BLaER1 treated with 17β-estradiol and CSF1 and Interleukin-3, amounts not matched to agents 10 nM and 100 nM (cell line): ENCODE measurements around the gene KLHL25.

ENCODE experiments used
- H3K27ac ChIP-seq, 11 experiments: shearing (Covaris generic); formaldehyde crosslinking; 2 replicates each; pipeline ENCODE4 v1.8.1; 2022
- H3K27me3 ChIP-seq, 11 experiments: shearing (Covaris generic); formaldehyde crosslinking; 2 replicates each; pipeline ENCODE4 v1.8.1; 2022
- H3K36me3 ChIP-seq, 11 experiments: shearing (Covaris generic); formaldehyde crosslinking; 2 replicates each; pipeline ENCODE4 v1.8.1; 2022
- H3K4me1 ChIP-seq, 10 experiments: shearing (Covaris generic); formaldehyde crosslinking; 2 replicates each; pipeline ENCODE4 v1.8.1; 2022
- H3K4me2 ChIP-seq, 11 experiments: shearing (Covaris generic); formaldehyde crosslinking; 2 replicates each; pipeline ENCODE4 v1.8.1; 2022
- H3K4me3 ChIP-seq, 10 experiments: shearing (Covaris generic); formaldehyde crosslinking; 2 replicates each; pipeline ENCODE4 v1.8.1; 2022
- H3K9ac ChIP-seq, 11 experiments: shearing (Covaris generic); formaldehyde crosslinking; 2 replicates each; pipeline ENCODE4 v1.8.1; 2022
- H3K9me3 ChIP-seq, 11 experiments: shearing (Covaris generic); formaldehyde crosslinking; replicated peaks in 1 of 11; 2 replicates each; pipeline ENCODE4 v1.8.1; 2022
- H4K20me1 ChIP-seq, 11 experiments: shearing (Covaris generic); formaldehyde crosslinking; 2 replicates each; pipeline ENCODE4 v1.8.1; 2022
- Cebpa-rat ChIP-seq, 11 experiments: shearing (Covaris generic); IDR thresholded peaks; 2 replicates each; pipeline ENCODE4 v1.8.1; 2022

The KLHL25 gene

GRCh38 chr15:85794598-85795336, at the start of gene KLHL25:
Gene KLHL25 (minus strand): TSS chr15:85794925. CDS start chr15:85769810, 25,115 bp downstream.
- H3K9me3 ChIP-seq, result peaks cover 0 to 8% (median 0%) of the 10 kb centered on the region in 11 experiments; a peak in 3 of 22 replicates
- H3K4me3 ChIP-seq, result peak within 1 kb of the TSS; percentile 86 to 100 (median 96)
- H3K4me2 ChIP-seq, result peak within 1 kb of the TSS; percentile 89 to 98 (median 95)
- H3K4me1 ChIP-seq, result peaks cover 19 to 30% (median 27%) of the 10 kb centered on the region in 10 experiments
- H3K9ac ChIP-seq, result peak within 1 kb of the TSS; percentile 88 to 97 (median 95)
- 0 out of 22 replicates have a peak, but pooled peaks cover 0 to 9% (median 0%) of the 10 kb centered on the region in 11 experiments for H3K36me3 ChIP-seq
- TF ChIP-seq Cebpa-rat (IDR thresholded peaks at IDR 0.05), result no peak
- H3K27me3 ChIP-seq, result no peaks in the 10 kb centered on the region
- H4K20me1 ChIP-seq, result peaks cover 0 to 44% (median 25%) of the 10 kb centered on the region in 11 experiments; a peak in 17 of 22 replicates
- H3K27ac ChIP-seq, result peak within 1 kb of the TSS; percentile 62 to 92 (median 89); a peak in 21 of 22 replicates

GRCh38 chr15:85840802-85841152, 46.1 kb upstream of the KLHL25 start:
- TF ChIP-seq Cebpa-rat (IDR thresholded peaks at IDR 0.05), result no peak; a peak in 1 of 22 replicates
- Histone ChIP-seq H3K27me3 (0 out of 22 replicates have a peak, but pooled peaks cover 0 to 6% (median 0%) of the 10 kb centered on the region in 11 experiments), H3K27ac (no peak overlapping the region), H3K9me3 (peaks cover 0 to 7% (median 0%) of the 10 kb centered on the region in 11 experiments; a peak in 2 of 22 replicates), H3K4me2 (peak overlapping the region; percentile 61 to 92 (median 86)), H3K36me3 (no peaks in the 10 kb centered on the region), H4K20me1 (no peaks in the 10 kb centered on the region), H3K4me1 (peaks cover 5 to 10% (median 9%) of the 10 kb centered on the region in 10 experiments; a peak in 17 of 20 replicates), H3K4me3 (peak overlapping the region in 3 of 10 experiments; percentile 38 to 54 (median 53); a peak in 6 of 20 replicates), H3K9ac (peak overlapping the region in 2 of 11 experiments; percentile 59; a peak in 2 of 22 replicates)

- Histone ChIP-seq H3K27me3 (0 out of 22 replicates have a peak, but pooled peaks cover 0 to 6% (median 0%) of the 10 kb centered on the region in 11 experiments), H3K9ac (peak overlapping the region in 8 of 11 experiments; percentile 13 to 68 (median 42); a peak in 11 of 22 replicates), H3K36me3 (no peaks in the 10 kb centered on the region), H3K27ac (no peak overlapping the region), H3K4me2 (peak overlapping the region; percentile 61 to 92 (median 86)), H3K4me3 (peak overlapping the region; percentile 18 to 61 (median 42); a peak in 12 of 20 replicates), H3K9me3 (peaks cover 0 to 7% (median 0%) of the 10 kb centered on the region in 11 experiments; a peak in 2 of 22 replicates), H4K20me1 (no peaks in the 10 kb centered on the region), H3K4me1 (peaks cover 5 to 10% (median 9%) of the 10 kb centered on the region in 10 experiments; a peak in 17 of 20 replicates)
- TF ChIP-seq Cebpa-rat (IDR thresholded peaks at IDR 0.05), result peak in 8 of 11 experiments; percentile 23 to 82 (median 73); a peak in 12 of 22 replicates
These were observed 45.5 kb upstream of the KLHL25 start for GRCh38 chr15:85840079-85840801.

GRCh38 chr15:85839643-85840042, 44.9 kb upstream of the KLHL25 start:
- H3K9ac ChIP-seq, result no peak overlapping the region
- peak overlapping the region in 7 of 11 experiments; percentile 84 to 92 (median 88); a peak in 14 of 22 replicates for H3K4me2 ChIP-seq

GRCh38 chr15:85838655-85839054, 43.9 kb upstream of the KLHL25 start:
- Histone ChIP-seq H3K27me3 (0 out of 22 replicates have a peak, but pooled peaks cover 0 to 6% (median 0%) of the 10 kb centered on the region in 11 experiments), H3K9me3 (peaks cover 0 to 7% (median 0%) of the 10 kb centered on the region in 11 experiments; a peak in 2 of 22 replicates), H3K27ac (no peak overlapping the region), H3K4me1 (peaks cover 5 to 10% (median 9%) of the 10 kb centered on the region in 10 experiments; a peak in 17 of 20 replicates), H3K4me3 (no peak overlapping the region), H3K4me2 (no peak overlapping the region), H3K9ac (no peak overlapping the region), H4K20me1 (no peaks in the 10 kb centered on the region), H3K36me3 (no peaks in the 10 kb centered on the region)
- TF ChIP-seq Cebpa-rat (IDR thresholded peaks at IDR 0.05), result no peak

More at GRCh38 chr15:85839643-85840042, 44.9 kb upstream of the KLHL25 start:
- Histone ChIP-seq H4K20me1 (no peaks in the 10 kb centered on the region), H3K4me3 (no peak overlapping the region), H3K9me3 (peaks cover 0 to 7% (median 0%) of the 10 kb centered on the region in 11 experiments; a peak in 2 of 22 replicates), H3K27me3 (0 out of 22 replicates have a peak, but pooled peaks cover 0 to 6% (median 0%) of the 10 kb centered on the region in 11 experiments), H3K27ac (no peak overlapping the region), H3K4me1 (peaks cover 5 to 10% (median 9%) of the 10 kb centered on the region in 10 experiments; a peak in 17 of 20 replicates), H3K36me3 (no peaks in the 10 kb centered on the region)
- TF ChIP-seq Cebpa-rat (IDR thresholded peaks at IDR 0.05), result no peak

- Histone ChIP-seq H3K36me3 (no peaks in the 10 kb centered on the region), H3K4me3 (no peak overlapping the region), H3K4me2 (no peak overlapping the region), H4K20me1 (no peaks in the 10 kb centered on the region), H3K27me3 (0 out of 22 replicates have a peak, but pooled peaks cover 0 to 6% (median 0%) of the 10 kb centered on the region in 11 experiments), H3K9ac (no peak overlapping the region), H3K9me3 (no peaks in the 10 kb centered on the region), H3K27ac (no peak overlapping the region), H3K4me1 (peaks cover 5 to 10% (median 9%) of the 10 kb centered on the region in 10 experiments; a peak in 17 of 20 replicates)
- TF ChIP-seq Cebpa-rat (IDR thresholded peaks at IDR 0.05), result no peak
These were observed 43.2 kb upstream of the KLHL25 start for GRCh38 chr15:85837881-85838280.

- H3K4me1 ChIP-seq, result peaks cover 5 to 17% (median 11%) of the 10 kb centered on the region in 10 experiments; a peak in 17 of 20 replicates
- H3K4me2 ChIP-seq, result no peak overlapping the region
- 0 out of 22 replicates have a peak, but pooled peaks cover 0 to 6% (median 0%) of the 10 kb centered on the region in 11 experiments for H3K27me3 ChIP-seq
- H3K9me3 ChIP-seq, result no peaks in the 10 kb centered on the region
- H4K20me1 ChIP-seq, result no peaks in the 10 kb centered on the region
- H3K9ac ChIP-seq, result no peak overlapping the region
- H3K36me3 ChIP-seq, result no peaks in the 10 kb centered on the region
- H3K4me3 ChIP-seq, result no peak overlapping the region
- TF ChIP-seq Cebpa-rat (IDR thresholded peaks at IDR 0.05), result no peak
- H3K27ac ChIP-seq, result no peak overlapping the region
These were observed 42.3 kb upstream of the KLHL25 start for GRCh38 chr15:85837011-85837433.

- H3K9me3 ChIP-seq, result no peaks in the 10 kb centered on the region
- no peak overlapping the region for H3K9ac ChIP-seq
- H4K20me1 ChIP-seq, result no peaks in the 10 kb centered on the region
- H3K27ac ChIP-seq, result no peak overlapping the region
- H3K4me1 ChIP-seq, result peaks cover 0 to 13% (median 4%) of the 10 kb centered on the region in 10 experiments; a peak in 7 of 20 replicates
- no peak overlapping the region for H3K4me3 ChIP-seq
- no peaks in the 10 kb centered on the region for H3K36me3 ChIP-seq
- H3K27me3 ChIP-seq, result no peaks in the 10 kb centered on the region
- no peak for TF ChIP-seq Cebpa-rat (IDR thresholded peaks at IDR 0.05)
- no peak overlapping the region for H3K4me2 ChIP-seq
These were observed 39.9 kb upstream of the KLHL25 start for GRCh38 chr15:85834651-85835050.
